Measurements from ENCODE around the gene MED13L. TPM values are rescaled to one million over a fixed set of nuclear protein-coding genes. Genes with fewer than 3 reads are reported as not detected.
"Not testable (repeated sequence)": the region's sequence is repeated elsewhere in the genome, so short reads cannot be mapped to it uniquely, and the experiment has no call there.

The MED13L gene
- total and polyA plus RNA-seq, 2 donors (not counting 3 experiments of a cell fraction or from before 2014, with no cell fraction given) = 27.4 to 93.6 TPM

- H3K27ac ChIP-seq (ENCODE audit: insufficient read depth, low read depth, low read length) = no peak overlapping the region
- H3K4me3 ChIP-seq (replicated peaks in 1 of 3; ENCODE audit: insufficient read depth in 1 of 3, low read depth in 1 of 3, low read length in 3 of 3) = no peak overlapping the region
- no peaks in the 10 kb centered on the region for H3K79me2 ChIP-seq (ENCODE audit: control insufficient read depth, insufficient read depth, low read length)
- POLR2A ChIA-PET = no interaction called here
- no peaks in the 10 kb centered on the region for H3K36me3 ChIP-seq (ENCODE audit: control insufficient read depth in 2 of 2, extremely low read depth in 1 of 2, insufficient read depth in 2 of 2, low read length in 2 of 2)
- DNase-seq (ENCODE audit: low read depth, low spot score) = no peak
- no TSS peak for BruUV-seq (replicated peaks)
- no peak for FAIRE-seq
- TF ChIP-seq FOS (IDR thresholded peaks at IDR 0.05; ENCODE audit: borderline replicate concordance, insufficient read depth, low read length) = no peak
- TF ChIP-seq CTCF (IDR thresholded peaks at IDR 0.05; ENCODE audit: extremely low read depth in 1 of 2, insufficient read depth in 1 of 2, low read depth in 1 of 2, low read length in 2 of 2) = no peak
- no peak for TF ChIP-seq POLR2AphosphoS5 (IDR thresholded peaks at IDR 0.05; ENCODE audit: insufficient read depth, low read depth, low read length)
- no peak for TF ChIP-seq MYC (IDR thresholded peaks at IDR 0.05; ENCODE audit: low read depth, low read length)
- no peak for TF ChIP-seq GATA2 (IDR thresholded peaks at IDR 0.05; ENCODE audit: insufficient read depth, insufficient read length, low read depth, low read length)
- no peak for TF ChIP-seq JUN (IDR thresholded peaks at IDR 0.05; ENCODE audit: borderline replicate concordance, insufficient read depth, insufficient read length, low read depth)
- TF ChIP-seq EZH2 (IDR thresholded peaks at IDR 0.05; ENCODE audit: borderline replicate concordance, low read depth, low read length, severe bottlenecking) = no peak
- no peak for TF ChIP-seq POLR2A (IDR thresholded peaks at IDR 0.05; ENCODE audit: low read depth, low read length)
- no peak for TF ChIP-seq MAX (IDR thresholded peaks at IDR 0.05; ENCODE audit: insufficient read depth, insufficient read length)
- no peaks in the 10 kb centered on the region for H3K9me1 ChIP-seq (replicated peaks; ENCODE audit: control insufficient read depth, extremely low read depth, insufficient read depth, low read length)
- H3K4me2 ChIP-seq (ENCODE audit: insufficient read depth, low read length) = no peak overlapping the region
- no peak overlapping the region for H2AFZ ChIP-seq (ENCODE audit: low read depth, low read length)
- no peaks in the 10 kb centered on the region for H3K4me1 ChIP-seq (ENCODE audit: control insufficient read depth, extremely low read depth, insufficient read depth, low read length)
- no peaks in the 10 kb centered on the region for H3K27me3 ChIP-seq (ENCODE audit: control insufficient read depth in 2 of 2, insufficient read depth in 2 of 2, low read length in 2 of 2)
- no peaks in the 10 kb centered on the region for H4K20me1 ChIP-seq (replicated peaks; ENCODE audit: control insufficient read depth, extremely low read depth, insufficient read depth, low read length)
- CTCF ChIA-PET = no interaction called here
- no peak overlapping the region for H3K9ac ChIP-seq (replicated peaks; ENCODE audit: extremely low read depth, insufficient read depth, low read length)
- dilution Hi-C loops (cut with MboI; ENCODE audit: extremely low pct_ligation_motif_present, low sequenced_read_pairs) (no loop called here), intact Hi-C loops (cut with micrococcal nuclease) (no loop called here)
- H3K9me3 ChIP-seq (replicated peaks; ENCODE audit: control insufficient read depth, insufficient read depth, low read length) = no peaks in the 10 kb centered on the region
Observed at GRCh38 chr12:116284396-116284795, 6.9 kb upstream of the MED13L start.

GRCh38 chr12:116283881-116284280 is 6.4 kb upstream of the MED13L start:
- BruUV-seq (replicated peaks); intact Hi-C loops (cut with micrococcal nuclease); H3K27ac ChIP-seq (ENCODE audit: insufficient read depth, low read depth, low read length); dilution Hi-C loops (cut with MboI; ENCODE audit: extremely low pct_ligation_motif_present, low sequenced_read_pairs); H3K4me1 ChIP-seq (ENCODE audit: control insufficient read depth, extremely low read depth, insufficient read depth, low read length); H3K79me2 ChIP-seq (ENCODE audit: control insufficient read depth, insufficient read depth, low read length); H4K20me1 ChIP-seq (replicated peaks; ENCODE audit: control insufficient read depth, extremely low read depth, insufficient read depth, low read length); H2AFZ ChIP-seq (ENCODE audit: low read depth, low read length); H3K9me3 ChIP-seq (replicated peaks; ENCODE audit: control insufficient read depth, insufficient read depth, low read length); H3K9ac ChIP-seq (replicated peaks; ENCODE audit: extremely low read depth, insufficient read depth, low read length); H3K4me2 ChIP-seq (ENCODE audit: insufficient read depth, low read length); POLR2A ChIA-PET; H3K9me1 ChIP-seq (replicated peaks; ENCODE audit: control insufficient read depth, extremely low read depth, insufficient read depth, low read length); H3K36me3 ChIP-seq (ENCODE audit: control insufficient read depth in 2 of 2, extremely low read depth in 1 of 2, insufficient read depth in 2 of 2, low read length in 2 of 2); H3K4me3 ChIP-seq (replicated peaks in 1 of 3; ENCODE audit: insufficient read depth in 1 of 3, low read depth in 1 of 3, low read length in 3 of 3); DNase-seq (ENCODE audit: low read depth, low spot score); H3K27me3 ChIP-seq (ENCODE audit: control insufficient read depth in 2 of 2, insufficient read depth in 2 of 2, low read length in 2 of 2); FAIRE-seq: not testable (repeated sequence)
- CTCF ChIA-PET = interaction anchor here (1.2 kb wide), 1 partner anchor 106 kb away, joined by 4 read pairs; no protein-coding TSS in a partner anchor
